GM13977 (cell line): ENCODE measurements around the gene ECI1.

Experiments
- DNase-seq: peaks from one replicate; pipeline ENCODE4 v3.0.0; 2012; ENCODE audit warnings: low spot score
- in situ Hi-C: fragments of 300-500 bp; cut with MboI; formaldehyde crosslinking; loops from one replicate; pipeline ENCODE4 v1.12.0; 2022; ENCODE audit warnings: low sequenced_read_pairs, low pct_unique_long_range_greater_than_20kb, mixed read lengths, inconsistent platforms; ENCODE audit not compliant: unreplicated experiment
- TF ChIP-seq, protein P1 (sequence below): IDR thresholded peaks from 2 replicates; pipeline ENCODE4 v1.5.1; 2012; ENCODE audit warnings: mild to moderate bottlenecking, control low read depth; ENCODE audit not compliant: insufficient read depth; ENCODE audit errors: extremely low read depth, missing control alignments

The ECI1 gene

GRCh38 chr16:2233046-2233775 is 18.2 kb downstream of the ECI1 start:
- TF ChIP-seq, protein P1, sequence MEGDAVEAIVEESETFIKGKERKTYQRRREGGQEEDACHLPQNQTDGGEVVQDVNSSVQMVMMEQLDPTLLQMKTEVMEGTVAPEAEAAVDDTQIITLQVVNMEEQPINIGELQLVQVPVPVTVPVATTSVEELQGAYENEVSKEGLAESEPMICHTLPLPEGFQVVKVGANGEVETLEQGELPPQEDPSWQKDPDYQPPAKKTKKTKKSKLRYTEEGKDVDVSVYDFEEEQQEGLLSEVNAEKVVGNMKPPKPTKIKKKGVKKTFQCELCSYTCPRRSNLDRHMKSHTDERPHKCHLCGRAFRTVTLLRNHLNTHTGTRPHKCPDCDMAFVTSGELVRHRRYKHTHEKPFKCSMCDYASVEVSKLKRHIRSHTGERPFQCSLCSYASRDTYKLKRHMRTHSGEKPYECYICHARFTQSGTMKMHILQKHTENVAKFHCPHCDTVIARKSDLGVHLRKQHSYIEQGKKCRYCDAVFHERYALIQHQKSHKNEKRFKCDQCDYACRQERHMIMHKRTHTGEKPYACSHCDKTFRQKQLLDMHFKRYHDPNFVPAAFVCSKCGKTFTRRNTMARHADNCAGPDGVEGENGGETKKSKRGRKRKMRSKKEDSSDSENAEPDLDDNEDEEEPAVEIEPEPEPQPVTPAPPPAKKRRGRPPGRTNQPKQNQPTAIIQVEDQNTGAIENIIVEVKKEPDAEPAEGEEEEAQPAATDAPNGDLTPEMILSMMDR = no peak
- in situ Hi-C loops = no loop called here
- no peak for DNase-seq

- TF ChIP-seq, protein P1 = no peak
- no peak for DNase-seq
- in situ Hi-C loops = no loop called here
Measured at GRCh38 chr16:2232094-2232990, 19.0 kb downstream of the ECI1 start.

DNA sequence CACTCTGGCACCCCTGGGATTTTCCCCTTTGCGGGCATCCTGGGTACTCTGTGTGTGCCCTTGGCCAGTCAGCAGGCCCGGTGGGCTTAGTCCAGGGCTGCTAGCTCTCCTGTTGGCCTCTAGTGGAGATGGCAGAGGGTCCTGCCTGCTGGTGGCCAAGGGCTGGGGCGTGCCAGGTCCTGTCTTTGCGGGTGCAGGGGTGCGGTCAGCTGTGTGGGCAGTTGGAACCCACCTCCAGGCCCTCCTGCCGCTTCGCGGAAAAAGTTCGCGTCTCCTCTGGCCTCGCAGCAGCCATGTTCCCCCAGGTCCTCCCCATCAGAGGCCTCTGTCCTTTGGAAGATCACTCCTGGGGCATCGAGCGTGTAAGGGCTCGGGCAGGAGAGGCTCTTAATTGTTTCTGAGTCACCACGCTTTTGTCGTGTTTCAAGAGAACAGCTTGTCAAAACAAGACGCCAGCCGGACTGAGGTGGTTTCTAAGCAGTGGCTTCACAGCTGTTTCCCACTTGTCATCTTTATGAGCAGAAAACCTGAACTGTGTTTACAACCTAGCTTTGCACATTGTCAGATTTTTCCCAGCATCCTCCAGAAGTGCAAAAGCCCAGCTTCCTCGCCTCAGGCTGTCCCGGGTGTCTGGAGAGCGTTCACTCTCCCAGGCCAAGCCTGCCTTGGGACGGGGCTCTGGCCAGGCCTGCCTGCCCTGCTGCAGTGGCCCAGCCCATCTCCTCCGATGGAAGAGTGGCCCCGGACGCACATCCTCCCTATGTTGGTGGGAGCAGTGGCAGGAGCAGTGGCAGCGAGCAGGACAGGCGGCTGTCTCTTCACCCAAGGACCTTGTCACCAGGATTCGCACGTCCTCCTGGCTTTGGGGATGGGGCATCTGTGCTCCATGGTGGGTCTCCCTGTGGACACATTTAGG is 20.1 kb downstream of the ECI1 start:
- in situ Hi-C loops = no loop called here
- TF ChIP-seq, protein P1 = no peak
- DNase-seq = no peak

DNA sequence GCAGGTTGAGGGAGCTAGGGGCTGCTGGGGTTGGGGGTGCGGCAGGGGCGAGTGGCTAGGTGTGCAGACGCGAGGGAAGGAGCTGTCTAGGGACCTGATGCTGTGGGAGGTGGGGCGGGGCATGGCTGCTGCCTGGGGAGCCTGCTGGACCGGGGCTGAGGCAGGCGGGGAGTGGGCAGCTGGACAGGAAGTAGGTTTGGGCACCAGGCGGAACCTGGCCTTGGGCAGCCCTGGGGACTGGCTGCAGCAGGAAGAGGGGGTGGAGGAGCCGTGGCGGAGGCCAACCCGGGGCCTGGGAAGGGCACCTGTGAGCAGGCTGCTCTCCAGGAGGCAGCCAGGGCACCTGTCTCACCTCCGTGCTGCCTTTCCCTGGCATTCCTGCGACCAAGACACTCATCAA is 21.0 kb downstream of the ECI1 start:
- DNase-seq = no peak
- in situ Hi-C loops = no loop called here
- TF ChIP-seq, protein P1 = no peak

- TF ChIP-seq, protein P1 = no peak
- in situ Hi-C loops = no loop called here
- no peak for DNase-seq
Measured at GRCh38 chr16:2229632-2230250, 21.6 kb downstream of the ECI1 start.
